Stromal cell of bone marrow (primary cell): Measurements from ENCODE around the gene FRMD6.
A peak's percentile ranks its signal among the peaks of the same experiment; 100 is the strongest.
"Not testable (repeated sequence)": the region's sequence is repeated elsewhere in the genome, so short reads cannot be mapped to it uniquely, and the experiment has no call there.

Experiments used
- DNase-seq: peaks from one replicate; pipeline ENCODE4 v3.0.0-alpha.2; 2012; ENCODE audit warnings: low read depth

The FRMD6 gene

DNA sequence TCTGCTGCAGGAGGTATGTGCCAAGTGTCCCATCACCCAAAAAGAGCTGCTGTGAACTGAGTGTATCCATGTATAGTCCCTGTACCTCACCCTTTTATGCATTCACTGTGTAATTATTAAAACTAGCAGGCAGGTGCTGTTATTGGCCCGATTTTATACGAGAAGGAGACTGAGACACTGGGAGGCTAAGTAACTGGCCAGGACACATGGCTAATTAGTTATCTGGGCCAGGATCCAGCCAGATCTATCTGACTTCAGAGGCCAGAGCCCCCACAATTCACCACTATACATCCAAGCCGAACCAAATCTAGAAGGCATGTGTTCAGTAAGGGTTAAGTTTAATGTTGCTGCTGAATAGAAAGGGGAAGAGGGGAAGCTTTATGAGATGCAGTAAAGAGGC lies 73.4 kb downstream of the FRMD6 start:
- no peak for DNase-seq

DNA sequence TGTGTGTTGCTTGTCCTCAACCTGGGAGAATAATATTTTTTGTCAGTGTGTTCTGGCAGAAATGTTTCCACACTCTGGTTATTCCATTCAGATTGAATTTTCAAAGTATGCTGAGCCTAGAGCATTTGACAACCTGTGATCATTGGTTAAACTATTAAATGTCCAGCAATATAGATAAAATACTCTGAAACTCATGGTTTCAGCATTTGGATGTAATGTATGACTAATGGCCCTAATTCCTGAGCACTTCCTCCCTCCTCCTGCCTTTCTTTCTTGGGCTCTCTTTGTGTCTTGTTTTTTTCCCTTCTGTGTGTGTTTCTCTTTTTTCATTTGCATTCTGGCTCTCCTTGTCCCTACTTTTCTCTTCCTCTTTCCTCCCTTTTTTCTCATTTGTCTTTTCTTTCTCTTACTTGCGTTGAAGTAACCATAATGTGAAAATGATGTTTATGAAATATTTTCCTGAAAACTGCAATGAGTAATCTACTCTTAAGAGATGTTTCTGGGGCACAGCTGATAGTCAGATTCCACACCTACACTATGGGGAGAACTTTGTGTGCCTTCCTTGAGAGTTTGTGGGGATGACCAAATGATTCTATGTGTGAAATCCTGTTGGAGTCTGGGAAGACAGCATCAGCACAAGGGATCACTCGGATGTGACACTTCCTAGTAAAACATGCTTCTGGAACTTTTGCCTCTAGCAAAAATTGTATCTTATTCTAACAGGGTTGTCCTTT lies 74.6 kb downstream of the FRMD6 start:
- peak; percentile 19 for DNase-seq

DNA sequence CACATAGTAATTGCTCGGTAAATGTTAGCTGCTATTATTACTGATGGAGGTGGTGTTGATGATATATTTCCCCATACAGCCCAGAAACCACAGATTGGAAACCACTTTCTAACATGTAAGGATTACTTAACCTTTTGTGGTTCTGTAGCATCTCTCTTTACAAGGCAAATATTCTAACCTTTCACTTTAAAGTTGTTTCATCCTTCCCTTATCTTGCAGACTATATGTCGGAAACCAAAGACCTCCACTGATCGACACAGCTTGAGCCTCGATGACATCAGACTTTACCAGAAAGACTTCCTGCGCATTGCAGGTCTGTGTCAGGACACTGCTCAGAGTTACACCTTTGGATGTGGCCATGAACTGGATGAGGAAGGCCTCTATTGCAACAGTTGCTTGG lies 75.8 kb downstream of the FRMD6 start:
- no peak for DNase-seq

DNA sequence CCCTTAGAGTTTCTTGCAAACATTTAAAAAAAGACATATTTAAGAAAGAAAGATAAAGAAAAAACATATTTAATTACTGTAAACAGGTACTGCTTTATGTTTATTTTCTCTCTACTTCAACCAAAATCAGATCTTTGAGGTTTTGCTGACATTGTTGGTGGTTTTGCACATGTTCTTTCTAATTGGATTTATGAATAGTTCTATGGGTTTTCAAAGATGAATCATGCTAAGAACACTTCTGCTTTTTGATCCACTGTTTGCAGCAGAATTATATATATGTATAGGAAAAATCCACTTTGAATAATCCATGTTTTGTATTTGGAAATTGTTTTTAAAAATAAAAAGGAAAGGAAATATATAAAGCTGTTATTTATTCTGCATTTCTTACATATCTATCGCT lies 78.4 kb downstream of the FRMD6 start:
- no peak for DNase-seq

DNA sequence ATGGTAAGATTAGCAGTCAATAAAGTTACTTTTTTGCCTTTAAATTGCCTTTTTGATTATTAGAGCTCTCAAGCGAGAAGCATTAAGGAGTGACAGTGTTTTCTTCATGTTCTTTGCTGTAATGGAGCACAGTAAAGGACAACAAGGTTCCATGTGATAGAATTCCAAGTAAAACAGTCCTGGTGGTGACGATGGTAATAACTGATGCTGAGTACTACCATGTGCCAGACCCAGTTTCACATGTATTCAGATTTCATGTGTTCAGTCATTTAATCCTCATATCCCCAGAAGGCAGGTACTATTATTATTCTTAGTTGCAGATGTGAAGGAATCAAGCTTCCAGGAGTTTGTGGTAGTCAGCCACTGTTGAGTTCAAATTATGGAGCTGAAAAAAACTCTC lies 79.0 kb downstream of the FRMD6 start:
- DNase-seq, result no peak

DNA sequence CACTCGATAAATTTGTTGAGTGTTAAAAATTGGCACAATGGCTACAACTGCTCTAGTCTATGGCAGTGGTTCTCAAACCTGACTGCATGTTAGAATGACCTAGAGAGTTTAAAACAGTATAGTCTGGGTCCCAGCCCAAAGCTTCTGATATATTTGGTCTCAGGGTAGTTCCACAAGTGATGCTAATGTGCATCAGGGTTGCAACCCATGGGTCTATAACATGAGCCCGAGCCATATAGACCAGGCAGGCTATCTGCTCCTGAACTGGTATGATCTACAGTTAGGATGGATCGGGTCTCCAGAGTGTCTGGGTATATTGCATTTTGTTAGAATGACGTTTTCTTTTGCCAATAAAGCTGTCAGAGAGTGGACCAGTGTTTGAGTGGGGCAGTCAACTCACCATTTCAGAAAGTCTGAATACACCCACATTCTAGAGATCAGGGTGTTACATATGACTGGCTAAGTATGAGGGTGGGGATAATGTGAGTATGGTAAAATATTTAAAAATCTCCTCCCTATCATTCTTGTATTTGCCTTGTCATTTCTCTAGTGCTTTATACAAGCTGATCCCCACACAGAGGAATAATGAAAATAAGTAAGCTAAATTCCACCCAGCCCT lies 80.9 kb downstream of the FRMD6 start:
- no peak for DNase-seq

DNA sequence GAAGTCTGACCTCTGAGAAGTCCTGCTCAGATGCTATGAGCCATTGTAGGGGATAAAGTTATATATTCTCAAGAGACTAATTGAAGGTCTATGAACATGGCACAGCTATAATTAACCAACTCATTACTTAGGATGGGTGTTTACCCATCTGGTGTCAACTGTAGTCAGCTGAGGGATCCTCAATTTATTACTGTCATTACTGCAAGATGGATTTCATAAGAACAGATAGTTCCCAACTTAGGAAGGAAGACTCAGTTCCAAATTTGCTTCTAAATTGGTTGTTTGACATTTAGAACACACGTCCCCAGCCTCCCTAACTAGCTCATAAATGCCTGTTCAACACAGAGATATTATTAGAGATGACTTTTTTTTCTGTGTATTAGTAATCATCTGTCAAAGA lies 81.4 kb downstream of the FRMD6 start:
- no peak for DNase-seq

DNA sequence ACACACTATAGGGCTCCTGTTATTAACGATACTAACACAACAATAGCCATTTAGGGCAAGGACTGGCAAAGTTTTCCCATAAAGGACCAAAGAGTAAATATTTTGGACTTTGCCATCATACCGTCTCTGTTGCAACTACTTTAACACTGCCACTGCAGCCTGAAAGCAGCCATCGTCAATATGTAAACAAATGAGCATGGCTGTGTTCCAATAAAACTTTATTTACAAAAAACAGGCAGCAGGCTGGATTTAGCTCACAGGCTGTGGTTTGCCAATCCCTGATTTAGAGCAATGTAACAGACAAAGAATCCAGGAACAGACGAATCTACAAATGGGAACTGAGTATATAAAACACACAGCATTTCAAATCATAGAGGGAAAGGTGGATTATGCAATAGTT lies 84.1 kb downstream of the FRMD6 start:
- no peak for DNase-seq

DNA sequence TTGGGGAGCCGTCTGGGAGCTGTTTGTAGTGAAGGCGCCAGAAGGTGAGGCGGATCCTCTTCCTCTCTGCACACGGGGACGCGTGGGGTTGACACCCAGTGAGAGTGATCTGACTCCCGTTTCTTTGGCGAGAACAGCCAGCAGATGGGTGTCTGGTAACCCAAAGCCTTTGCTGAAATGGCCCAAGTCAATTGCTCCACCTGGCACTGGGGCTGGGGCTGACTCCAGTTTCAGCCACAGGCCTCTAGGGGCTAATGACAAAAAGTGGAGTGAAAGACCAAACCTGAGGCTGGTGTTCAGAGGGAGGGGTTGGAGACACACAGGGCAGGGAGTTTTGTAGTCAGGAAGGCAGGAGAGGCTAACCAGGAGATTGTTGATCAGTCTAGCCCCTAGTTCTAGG lies 87.0 kb downstream of the FRMD6 start:
- no peak for DNase-seq

DNA sequence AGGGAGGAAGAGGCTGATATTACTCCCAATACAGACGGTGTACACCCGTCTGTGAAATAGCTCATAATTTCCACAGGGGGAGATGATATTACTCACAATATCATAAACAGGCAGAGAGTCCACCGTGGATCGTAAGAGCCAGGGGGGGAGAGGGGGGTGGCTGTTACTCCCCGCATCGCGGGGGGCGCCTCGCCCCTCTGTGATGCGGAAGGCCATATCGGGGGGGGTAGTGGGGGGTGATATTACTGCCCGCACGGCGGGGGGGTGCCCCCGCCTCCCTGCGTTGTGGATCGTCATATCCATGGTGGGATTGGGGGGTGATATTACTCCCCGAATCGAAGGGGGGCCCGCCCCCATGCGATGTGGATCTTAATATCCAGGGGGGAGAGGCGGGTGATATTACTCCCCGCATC lies 91.9 kb downstream of the FRMD6 start:
- no peak for DNase-seq

DNA sequence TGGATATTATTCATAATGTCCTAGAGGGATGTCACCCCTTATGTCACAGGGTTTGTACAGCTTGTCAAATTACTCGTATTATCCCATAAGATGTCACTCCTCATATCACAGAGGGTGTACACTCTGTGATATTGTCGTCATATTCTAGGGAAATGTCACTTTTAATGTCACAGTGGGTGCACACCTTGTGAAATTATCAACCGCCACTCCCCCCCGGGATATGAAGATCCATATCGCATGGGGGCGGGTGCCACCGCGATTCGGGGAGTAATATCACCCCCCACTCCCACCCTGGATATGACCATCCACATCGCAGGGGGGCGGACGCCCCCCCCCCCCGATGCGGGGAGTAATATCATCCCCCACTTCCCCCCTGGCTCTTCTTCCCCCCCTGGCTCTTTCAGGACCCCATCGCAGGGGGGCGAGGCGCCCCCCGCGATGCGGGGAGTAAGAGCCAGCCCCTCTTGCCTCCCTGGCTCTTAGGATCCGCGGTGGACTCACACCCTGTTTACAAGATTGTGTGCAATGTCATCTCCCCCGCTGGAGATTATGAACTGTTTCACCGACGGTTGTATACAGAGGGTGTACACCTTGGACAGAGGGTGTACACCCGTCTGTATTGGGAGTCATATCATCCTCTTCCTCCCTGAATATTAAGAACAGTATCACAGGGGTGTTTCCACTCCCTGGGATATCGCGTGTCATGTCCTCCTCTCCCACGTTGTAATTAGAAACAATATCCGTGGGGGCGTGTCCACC lies 92.8 kb downstream of the FRMD6 start:
- DNase-seq, result no peak

DNA sequence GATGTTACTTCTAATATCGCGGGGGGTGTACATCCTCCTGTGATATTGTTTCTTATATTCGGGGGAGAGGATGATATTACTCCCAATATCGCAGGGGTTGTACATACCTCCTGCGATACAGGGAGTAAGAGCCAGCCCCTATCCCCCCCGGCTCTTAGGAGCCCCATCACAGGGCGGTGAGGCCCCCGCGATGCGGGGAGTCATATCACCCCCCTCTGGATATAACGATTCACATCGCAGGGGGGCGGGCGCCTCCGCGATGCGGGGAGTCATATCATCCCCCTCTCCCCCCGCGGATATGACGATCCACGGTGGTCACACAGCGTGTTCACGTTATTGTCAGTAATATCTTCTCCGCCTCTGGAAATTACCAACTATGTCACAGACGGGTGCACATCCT lies 95.1 kb downstream of the FRMD6 start:
- DNase-seq, result not testable (repeated sequence)

DNA sequence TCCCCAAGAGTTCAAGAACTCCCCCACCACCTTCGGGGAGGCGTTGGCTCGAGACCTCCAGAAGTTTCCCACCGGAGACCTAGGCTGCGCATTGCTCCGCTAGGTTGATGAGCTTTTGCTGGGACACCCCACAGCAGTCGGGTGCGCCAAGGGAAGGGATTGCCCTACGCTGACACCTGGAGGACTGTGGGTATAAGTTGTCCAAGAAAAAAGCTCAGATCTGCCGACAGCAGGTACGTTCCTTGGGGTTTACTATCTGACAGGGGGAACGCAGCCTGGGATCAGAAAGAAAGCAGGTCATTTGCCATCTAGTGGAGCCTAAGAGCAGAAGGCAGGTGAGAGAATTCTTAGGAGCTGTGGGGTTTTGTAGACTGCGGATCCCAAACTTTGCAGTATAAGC lies 98.8 kb downstream of the FRMD6 start:
- no peak for DNase-seq

DNA sequence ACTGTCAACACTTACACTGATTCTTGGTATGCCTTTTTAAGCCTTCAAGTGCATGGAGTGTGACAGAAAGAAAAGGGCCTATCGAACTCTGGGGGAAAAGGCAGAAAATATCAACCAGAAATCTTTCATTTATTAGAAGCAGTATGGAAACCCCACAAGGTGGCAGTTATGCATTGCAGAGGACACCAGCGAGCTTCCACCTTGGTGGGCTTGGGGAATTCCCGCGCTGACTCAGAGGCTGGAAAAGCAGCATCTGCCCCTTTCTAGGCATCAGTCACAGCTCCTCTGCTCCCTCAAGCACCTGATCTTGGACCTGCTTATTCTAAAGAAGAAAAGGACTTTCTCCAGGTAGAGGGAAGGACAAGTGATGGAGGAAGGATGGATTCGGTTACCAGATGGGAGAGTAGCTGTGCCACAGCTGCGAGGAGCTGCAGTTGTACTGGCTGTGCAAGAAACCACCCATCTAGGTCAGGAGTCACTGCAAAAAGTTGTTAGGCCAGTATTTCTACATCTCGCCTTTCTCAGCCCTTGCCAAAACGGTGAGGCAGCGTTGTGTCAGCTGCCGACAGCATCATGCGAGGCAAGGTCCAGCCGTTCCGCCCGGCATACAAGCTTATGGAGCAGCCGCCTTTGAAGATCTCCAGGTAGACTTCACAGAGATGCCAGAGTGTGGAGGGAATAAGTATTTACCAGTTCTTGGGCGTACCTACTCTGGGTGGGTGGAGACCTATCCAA lies 100.1 kb downstream of the FRMD6 start:
- not testable (repeated sequence) for DNase-seq

DNA sequence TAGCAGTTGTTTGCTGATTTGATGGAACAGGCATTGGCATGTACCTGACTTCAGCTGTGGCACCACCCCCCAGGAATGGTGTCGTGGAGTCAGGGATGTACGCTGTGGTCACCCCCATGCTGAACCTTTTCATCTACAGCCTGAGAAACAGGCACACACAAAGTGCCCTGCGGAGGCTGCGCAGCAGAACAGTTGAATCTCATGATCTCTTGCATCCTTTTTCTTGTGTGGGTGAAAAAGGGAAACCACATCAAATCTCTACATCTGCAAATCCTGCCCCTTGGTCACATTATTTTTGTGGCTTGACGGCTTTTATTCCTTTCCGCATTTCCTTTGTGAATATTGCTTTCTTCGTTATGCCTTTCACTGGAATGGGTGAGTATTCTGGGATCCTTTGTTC lies 106.0 kb downstream of the FRMD6 start:
- DNase-seq, result not testable (repeated sequence)

DNA sequence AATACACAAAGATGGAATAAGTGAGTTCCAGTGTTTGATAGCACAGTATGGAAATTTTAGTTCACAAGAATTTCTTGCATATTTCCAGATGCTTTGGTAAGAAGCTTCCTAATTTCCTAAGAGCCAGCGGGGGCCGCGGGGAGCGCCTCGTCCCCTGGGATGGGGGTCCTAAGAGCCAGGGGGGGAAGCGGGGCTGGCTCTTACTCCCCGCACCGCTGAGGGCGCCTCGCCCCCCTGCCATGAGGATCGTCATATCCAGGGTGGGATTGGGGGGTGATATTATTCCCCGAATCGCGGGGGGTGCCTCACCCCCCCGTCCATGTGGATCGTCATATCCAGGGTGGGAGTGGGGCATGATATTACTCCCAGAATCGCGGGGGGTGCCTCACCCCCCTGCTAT lies 108.2 kb downstream of the FRMD6 start:
- no peak for DNase-seq

DNA sequence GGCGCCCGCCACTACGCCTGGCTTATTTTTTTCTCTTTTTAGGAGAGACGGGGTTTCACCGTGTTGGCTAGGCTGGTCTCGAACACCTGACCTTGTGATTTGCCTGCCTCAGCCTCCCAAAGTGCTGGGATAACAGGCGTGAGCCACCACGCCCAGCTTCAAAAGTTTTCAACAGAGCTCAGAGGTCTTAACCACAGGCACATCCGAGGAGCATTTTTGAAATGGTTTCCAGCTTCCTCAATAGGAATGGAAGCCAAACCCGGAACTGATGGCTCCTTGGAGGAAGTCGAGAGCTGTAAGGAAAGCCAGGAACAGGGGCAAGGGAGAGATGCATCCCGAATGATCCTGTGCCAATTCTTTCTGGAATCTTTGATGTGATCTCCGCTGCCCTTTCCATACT lies 114.0 kb downstream of the FRMD6 start:
- DNase-seq, result not testable (repeated sequence)

DNA sequence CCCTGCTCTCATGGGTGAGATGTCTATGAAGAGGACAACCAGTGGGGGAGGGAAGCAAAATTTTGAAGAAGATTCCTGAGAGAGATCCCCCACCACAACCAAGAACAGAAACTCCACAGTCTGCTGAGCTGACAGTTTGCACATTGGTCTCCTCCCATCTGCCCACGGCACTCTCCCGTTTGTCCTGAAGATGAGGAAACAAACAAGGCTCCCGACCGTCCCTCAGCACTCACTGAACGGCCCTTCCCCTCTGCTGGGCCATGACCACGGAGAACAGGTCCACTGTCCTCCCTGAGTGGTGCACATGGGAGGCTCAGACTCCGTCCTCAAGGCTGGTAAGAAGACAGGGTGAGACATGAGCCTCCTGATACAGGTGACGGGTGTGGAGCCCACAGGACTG lies 114.9 kb downstream of the FRMD6 start:
- DNase-seq, result not testable (repeated sequence)

DNA sequence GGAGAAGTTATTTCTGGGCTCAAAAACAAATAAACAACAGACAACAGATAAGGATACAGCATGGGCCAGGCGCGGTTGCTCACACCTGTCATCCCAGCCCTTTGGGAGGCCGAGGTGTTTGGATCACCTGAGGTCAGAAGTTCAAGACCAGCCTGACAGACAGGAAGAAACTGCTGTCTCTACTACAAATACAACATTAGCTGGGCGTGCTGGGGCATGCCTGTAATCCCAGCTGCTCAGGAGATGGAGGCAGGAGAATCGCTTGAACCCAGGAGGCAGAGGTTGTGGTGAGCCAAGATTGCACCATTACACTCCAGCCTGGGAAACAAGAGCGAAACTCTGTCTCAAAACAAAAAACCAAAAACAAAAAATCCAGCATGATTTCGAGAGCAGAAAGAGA lies 117.6 kb downstream of the FRMD6 start:
- DNase-seq, result not testable (repeated sequence)

DNA sequence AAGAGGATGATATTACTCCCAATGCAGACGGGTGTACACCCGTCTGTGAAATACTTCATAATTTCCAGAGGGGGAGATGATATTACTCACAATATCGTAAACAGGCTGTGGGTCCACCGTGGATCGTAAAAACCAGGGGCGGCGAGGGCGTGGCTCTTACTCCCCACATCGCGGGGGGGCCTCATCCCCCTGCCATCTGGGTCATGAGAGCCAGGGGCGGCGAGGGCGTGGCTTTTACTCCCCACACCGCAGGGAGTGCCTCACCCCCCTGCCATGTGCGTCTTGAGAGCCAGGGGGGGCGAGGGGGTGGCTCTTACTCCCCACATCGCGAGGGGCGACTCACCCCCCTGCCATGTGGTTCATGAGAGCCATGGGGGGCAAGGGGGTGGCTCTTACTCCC lies 122.5 kb downstream of the FRMD6 start:
- DNase-seq, result no peak

DNA sequence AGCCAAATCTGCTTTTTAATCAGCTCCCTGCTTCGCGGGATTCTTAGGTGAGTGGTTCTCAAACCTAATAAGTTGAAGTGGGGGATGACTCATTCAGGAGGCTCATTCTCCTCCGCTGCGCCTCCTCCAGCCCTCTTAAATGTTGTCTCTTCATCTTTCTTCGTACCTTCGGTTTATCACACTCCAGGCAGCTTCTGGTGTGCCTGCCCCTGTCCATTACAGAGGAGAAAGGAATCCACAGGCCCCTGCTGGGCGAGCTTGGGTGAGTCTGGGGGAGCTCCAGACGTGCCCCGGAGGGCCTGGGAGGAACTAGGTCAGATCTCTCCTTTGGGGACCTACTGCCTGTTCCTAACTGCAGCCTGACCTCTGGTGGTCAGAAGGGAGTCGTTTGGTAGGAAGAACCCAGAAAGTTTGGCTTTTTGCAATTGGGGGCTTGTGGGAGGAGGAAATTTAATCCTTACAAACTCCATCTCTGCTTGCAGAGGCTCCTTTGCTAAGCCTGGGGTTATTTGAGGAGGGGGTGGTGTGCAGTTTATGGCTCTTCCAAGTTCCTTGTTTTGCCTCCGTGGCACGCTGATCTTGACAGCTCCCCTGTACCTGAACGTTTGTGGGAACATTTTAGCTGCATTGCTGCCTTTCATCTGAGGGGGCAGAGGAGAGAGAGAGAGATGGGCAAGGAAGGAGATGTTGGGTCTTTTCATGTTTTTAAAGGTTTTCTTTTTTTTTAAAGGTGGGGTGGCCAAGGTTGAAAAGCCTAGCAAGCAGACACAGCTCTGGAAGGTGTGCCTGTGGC lies 124.6 kb downstream of the FRMD6 start:
- DNase-seq, result peak; percentile 54
